ENCODE data around the gene ANXA11.
"Not testable (repeated sequence)": the region's sequence is repeated elsewhere in the genome, so short reads cannot be mapped to it uniquely, and the experiment has no call there.

Gene ANXA11

DNA sequence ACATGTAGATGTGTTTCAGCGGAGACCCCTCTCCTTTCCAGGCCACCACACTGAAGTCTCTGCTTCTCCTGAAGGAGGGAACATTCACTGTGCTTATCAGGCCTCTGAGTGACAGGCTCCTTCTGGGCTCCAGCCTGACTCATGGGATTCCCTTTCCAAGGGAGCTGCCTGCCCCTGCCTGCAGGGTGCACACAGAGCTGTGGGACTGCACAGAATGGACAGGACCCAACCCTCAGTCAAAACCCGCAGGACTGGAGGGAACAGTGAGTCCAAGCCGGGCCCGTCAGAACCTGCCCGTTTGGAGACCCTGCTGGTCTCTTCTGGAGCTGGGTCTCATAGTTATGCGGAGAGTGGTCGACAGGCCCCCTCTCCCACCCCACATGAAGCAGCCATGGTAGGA, 40.2 kb downstream of the ANXA11 start:
- DNase-seq: peak; percentile 12

DNA sequence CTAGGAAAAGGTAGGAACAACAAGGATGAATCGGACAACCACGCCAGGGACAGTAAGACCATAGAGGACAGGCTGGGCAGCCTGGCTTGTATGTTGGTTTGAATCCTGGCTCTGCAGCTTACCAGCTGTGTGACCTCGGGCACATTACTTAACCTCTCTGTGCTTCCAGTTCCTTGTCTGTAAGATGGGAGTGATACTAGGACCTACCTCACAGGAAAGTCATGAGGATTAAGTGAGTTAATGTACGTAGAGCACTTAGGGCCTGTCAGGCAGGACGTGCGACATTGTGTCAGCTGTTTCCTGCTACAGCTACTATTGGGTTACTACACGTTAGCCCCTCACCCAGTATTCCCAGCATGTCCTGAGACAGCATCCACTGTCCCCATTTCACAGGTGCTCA, 40.7 kb downstream of the ANXA11 start:
- no peak for DNase-seq

DNA sequence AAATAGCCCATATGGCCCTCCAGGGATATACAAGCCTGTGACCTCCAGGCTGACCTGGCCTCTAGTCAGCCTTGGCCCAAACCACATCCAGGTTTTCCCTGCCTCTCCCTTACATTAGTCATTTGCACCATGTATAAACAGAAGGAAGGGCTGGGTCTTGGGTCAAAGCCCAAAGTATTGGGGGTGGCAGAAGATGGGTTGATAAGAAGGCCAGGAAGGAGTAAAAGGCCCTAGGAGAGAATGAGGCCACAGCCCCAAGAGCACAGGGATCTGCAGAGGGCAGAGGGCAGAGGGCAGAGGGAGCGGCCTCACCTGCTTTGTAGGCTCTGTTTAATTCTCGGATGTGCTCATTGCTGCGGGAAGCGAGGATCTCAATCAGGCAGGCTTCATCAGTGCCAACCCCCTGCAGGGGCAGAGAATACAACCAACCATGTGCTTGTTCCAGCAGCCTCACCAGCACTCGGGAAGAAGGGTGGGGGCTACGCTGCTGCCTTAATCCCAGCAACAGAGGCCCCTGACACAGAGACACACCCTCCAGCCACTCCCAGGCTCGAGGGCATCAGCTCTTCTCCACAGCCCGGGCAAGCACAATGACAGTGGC, 41.5 kb downstream of the ANXA11 start:
- DNase-seq: no peak

- DNase-seq: no peak
These were observed 43.8 kb downstream of the ANXA11 start for GRCh38 chr10:80161321-80162083.

GRCh38 chr10:80160361-80161320, 44.7 kb downstream of the ANXA11 start:
- no peak for DNase-seq

DNA sequence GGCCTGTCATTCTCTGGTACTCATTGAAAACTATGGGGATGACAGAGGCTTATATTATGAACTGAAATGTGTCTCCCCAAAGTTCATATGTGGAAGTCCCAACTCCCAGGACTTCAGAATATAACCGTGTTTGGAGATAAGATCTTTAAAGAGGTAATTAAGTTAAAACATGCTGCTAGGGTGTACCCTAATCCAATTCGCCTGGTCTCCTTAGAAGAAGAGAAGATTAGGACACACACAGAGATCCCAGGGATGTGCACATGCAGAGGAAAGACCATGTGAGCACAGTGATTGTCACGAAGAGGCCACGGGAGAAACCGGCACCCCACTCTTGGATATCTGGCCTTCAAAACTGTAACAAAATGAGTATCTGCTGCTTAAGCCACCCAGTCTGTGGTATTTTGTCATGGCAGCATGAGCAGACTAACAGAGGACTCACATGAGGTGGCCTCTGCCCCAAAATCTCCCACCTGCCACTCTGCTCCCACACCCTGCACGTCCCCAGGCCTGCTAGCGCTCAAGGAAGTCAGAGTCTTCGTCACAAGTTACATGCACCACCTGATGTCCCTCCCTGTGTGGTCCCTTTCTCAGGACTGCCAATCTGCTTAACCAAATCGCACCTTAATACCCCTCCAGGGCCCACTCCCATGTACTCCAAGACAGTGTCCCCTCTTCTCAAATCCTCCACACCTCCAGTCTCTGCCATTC, 46.0 kb downstream of the ANXA11 start:
- no peak for DNase-seq

DNA sequence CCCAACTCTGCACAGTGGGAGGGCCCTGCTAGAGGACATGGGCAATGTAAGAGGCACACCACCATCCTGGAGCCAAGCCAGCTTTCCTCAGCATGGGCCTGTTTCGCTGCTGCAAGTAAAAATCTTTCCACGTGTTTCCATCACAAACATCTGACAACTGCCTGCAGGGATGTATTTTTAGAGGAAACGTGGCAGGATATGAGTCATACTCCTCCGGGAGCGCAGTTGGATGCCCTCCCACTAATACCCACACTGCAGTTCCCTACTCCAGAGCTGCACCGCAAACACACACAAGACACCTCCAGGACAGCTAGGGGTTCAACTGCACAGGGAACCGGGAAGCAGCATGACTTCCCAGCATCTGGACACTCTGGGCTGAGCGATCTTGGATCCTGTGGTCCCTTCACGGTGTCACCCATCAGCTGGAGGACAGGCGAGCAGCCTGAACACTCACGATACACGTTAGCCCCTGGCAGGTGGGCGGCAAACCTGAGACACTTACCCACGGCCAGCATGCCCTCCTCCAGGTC, 46.7 kb downstream of the ANXA11 start:
- DNase-seq: peak; percentile 89

GRCh38 chr10:80158126-80158525, 47.2 kb downstream of the ANXA11 start:
- DNase-seq: no peak

- no peak for DNase-seq
These were observed 47.8 kb downstream of the ANXA11 start for GRCh38 chr10:80157561-80157960.

DNA sequence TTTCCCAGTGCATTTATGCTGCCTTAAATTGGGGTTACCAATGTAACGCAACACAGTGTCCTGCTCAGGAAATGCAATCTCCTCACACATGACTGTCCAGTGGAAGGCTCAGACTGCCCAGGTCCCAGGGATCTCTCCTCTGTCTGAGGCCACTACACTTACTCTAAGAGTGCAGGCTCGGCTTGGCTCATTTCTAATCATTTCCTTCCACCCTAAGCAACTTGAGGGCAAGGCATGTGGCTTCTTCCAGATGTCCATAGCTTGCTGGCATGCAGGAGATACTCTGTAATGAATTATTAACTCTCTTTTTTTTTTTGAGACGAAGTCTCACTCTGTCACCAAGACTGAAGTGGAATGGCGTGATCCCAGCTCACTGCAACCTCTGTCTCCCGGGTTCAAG, 49.1 kb downstream of the ANXA11 start:
- DNase-seq: no peak

DNA sequence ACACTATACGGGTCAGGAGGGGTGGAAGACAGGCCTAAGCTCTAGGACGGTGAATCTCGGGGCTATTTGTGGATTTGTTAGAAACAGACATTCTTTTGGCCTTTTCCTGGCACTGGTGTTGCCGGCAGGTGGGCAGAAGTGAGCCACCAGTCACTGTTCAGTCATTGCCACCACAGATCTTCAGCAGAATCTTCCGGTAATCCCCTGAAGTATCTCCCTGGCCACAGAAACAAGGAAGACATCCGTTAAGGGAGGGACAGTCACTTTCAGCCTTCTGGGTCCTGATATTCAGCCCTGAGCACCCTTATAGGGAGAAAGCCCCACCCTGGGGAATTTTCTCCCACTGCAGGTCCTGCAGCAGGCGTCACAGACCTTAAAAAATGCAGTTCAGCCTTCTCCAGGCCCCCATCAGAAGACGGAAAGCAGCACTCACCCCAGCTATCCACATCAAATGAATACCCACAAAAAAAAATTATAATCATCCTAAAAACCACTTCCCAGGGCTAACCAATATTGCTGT, 49.6 kb downstream of the ANXA11 start:
- DNase-seq: no peak

GRCh38 chr10:80154978-80155695, 50.2 kb downstream of the ANXA11 start:
- DNase-seq: peak; percentile 81

- DNase-seq: no peak
These were observed 50.7 kb downstream of the ANXA11 start for GRCh38 chr10:80154626-80154977.

DNA sequence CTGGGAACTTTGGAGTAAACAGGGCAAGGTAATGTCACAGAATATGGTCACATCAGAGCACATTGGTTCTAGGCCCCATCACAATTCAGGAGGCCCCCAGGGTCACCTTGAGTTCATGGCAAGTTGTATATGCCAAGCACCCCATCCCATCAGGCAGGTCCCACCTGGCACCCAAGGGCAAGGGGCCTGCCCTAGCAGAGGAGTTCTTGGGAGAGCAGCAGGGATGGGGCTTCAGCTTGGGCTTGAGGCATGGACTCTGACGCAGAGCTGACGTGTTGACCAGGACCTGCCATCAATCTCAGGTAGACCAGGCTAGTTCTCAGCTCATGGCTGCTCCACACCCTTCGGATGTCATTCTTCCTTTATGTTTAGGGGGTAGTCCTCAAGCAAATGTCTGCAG, 51.9 kb downstream of the ANXA11 start:
- DNase-seq: no peak

DNA sequence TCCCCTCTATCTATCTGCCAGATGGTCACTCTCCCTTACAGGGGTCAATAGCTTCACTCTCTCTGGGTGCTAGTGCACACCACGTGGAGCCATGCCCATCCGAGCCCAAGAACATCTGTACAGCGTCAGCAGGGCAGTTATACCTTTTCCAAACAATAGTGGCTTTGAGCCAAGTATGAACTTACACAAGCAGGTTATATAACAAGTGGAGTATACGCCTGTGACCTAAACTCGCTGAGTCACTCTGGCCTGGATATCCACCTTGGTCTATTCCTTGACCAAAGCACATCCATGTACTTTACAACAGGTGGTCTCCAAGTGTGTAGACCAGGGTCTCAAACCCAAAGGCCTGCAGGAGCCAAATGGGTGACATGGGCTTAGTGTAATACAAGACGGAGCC, 52.5 kb downstream of the ANXA11 start:
- DNase-seq: no peak

GRCh38 chr10:80150172-80150571, 55.2 kb downstream of the ANXA11 start:
- no peak for DNase-seq

GRCh38 chr10:80149123-80149522, 56.2 kb downstream of the ANXA11 start:
- DNase-seq: no peak

DNA sequence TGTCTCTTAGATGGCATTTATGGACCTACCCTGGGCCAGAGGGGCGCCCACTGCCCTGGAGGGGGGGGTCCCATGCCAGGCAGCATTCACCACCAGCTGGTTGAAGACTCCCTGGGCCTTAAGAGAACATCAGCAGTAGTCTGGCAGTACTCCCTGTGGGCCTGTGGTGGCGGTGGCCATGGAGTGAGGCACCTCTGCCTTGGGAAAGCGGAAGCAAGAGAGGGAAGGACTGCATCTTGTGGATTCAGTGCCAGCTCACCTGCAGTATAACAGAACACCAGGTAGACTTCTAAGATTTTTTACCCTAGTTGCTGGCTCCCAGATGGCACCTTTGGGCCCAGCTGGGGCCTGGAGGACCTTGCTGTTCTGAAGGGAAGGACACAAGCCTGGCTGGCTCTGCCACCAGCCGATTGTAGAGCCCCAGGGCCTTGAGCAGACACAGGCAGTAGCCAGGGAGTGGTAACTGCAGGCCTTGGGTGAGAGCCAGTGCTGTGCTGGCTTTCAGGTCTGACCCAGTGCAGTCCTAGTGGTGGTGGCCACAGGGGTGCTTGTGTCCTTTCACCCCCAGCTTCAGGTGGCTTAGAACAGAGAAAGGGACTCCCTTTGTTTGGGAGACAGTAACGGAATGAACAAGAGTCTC, 57.1 kb downstream of the ANXA11 start:
- DNase-seq: no peak

GRCh38 chr10:80146918-80147317, 58.4 kb downstream of the ANXA11 start:
- DNase-seq: no peak

GRCh38 chr10:80145406-80146308, 59.7 kb downstream of the ANXA11 start:
- not testable (repeated sequence) for DNase-seq
